Measurements from ENCODE around the gene MTRR.

DNA sequence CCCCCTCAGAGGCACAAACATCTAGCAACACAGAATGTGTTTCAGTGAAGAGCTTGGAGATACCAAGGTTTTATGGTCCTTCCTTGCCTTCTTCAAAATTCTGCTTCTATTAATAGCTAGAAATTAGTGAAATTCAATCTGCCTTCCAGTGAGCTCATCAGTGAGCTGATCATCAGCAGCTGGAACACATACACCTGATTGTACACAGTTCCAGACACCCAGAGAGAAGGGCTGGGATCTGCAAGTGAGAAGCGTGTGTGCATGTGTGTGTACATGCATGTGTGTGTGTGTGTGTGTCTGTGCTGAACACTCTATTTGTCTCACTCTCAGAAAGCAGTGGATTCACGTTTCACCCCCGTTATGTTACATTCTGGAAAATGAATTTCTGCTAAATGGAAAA is 46.5 kb upstream of the MTRR start:
- TF ChIP-seq POLR2AphosphoS5 (IDR thresholded peaks at IDR 0.05; ENCODE audit: low read depth, low read length), result no peak
- TF ChIP-seq, protein P1, sequence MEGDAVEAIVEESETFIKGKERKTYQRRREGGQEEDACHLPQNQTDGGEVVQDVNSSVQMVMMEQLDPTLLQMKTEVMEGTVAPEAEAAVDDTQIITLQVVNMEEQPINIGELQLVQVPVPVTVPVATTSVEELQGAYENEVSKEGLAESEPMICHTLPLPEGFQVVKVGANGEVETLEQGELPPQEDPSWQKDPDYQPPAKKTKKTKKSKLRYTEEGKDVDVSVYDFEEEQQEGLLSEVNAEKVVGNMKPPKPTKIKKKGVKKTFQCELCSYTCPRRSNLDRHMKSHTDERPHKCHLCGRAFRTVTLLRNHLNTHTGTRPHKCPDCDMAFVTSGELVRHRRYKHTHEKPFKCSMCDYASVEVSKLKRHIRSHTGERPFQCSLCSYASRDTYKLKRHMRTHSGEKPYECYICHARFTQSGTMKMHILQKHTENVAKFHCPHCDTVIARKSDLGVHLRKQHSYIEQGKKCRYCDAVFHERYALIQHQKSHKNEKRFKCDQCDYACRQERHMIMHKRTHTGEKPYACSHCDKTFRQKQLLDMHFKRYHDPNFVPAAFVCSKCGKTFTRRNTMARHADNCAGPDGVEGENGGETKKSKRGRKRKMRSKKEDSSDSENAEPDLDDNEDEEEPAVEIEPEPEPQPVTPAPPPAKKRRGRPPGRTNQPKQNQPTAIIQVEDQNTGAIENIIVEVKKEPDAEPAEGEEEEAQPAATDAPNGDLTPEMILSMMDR (IDR thresholded peaks at IDR 0.05), result no peak
- TF ChIP-seq, protein P2, sequence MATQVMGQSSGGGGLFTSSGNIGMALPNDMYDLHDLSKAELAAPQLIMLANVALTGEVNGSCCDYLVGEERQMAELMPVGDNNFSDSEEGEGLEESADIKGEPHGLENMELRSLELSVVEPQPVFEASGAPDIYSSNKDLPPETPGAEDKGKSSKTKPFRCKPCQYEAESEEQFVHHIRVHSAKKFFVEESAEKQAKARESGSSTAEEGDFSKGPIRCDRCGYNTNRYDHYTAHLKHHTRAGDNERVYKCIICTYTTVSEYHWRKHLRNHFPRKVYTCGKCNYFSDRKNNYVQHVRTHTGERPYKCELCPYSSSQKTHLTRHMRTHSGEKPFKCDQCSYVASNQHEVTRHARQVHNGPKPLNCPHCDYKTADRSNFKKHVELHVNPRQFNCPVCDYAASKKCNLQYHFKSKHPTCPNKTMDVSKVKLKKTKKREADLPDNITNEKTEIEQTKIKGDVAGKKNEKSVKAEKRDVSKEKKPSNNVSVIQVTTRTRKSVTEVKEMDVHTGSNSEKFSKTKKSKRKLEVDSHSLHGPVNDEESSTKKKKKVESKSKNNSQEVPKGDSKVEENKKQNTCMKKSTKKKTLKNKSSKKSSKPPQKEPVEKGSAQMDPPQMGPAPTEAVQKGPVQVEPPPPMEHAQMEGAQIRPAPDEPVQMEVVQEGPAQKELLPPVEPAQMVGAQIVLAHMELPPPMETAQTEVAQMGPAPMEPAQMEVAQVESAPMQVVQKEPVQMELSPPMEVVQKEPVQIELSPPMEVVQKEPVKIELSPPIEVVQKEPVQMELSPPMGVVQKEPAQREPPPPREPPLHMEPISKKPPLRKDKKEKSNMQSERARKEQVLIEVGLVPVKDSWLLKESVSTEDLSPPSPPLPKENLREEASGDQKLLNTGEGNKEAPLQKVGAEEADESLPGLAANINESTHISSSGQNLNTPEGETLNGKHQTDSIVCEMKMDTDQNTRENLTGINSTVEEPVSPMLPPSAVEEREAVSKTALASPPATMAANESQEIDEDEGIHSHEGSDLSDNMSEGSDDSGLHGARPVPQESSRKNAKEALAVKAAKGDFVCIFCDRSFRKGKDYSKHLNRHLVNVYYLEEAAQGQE (IDR thresholded peaks at IDR 0.05; ENCODE audit: insufficient read depth in 1 of 2, low read depth in 2 of 2, low read length in 1 of 2), result no peak
- TF ChIP-seq SIN3A (IDR thresholded peaks at IDR 0.05; ENCODE audit: borderline replicate concordance, insufficient read depth, low read depth, low read length), result no peak
